CD4-positive, alpha-beta T cell treated with Interleukin-4 for 4 hours (primary cell): Measurements from ENCODE around the gene DHX35.
"Not testable (repeated sequence)": the region's sequence is repeated elsewhere in the genome, so short reads cannot be mapped to it uniquely, and the experiment has no call there.

ENCODE experiments used
- DNase-seq: peaks from one replicate; pipeline ENCODE4 v3.0.0-alpha.2; 2020

DHX35 gene

GRCh38 chr20:38982291-38982690 is 20.1 kb downstream of the DHX35 start:
- no peak for DNase-seq

- no peak for DNase-seq
These were observed 22.9 kb downstream of the DHX35 start for GRCh38 chr20:38985060-38985459.

- DNase-seq = no peak
These were observed 23.5 kb downstream of the DHX35 start for GRCh38 chr20:38985603-38986170.

GRCh38 chr20:38986663-38987062 is 24.5 kb downstream of the DHX35 start:
- DNase-seq = no peak

- DNase-seq = no peak
These were observed 25.6 kb downstream of the DHX35 start for GRCh38 chr20:38987777-38988176.

GRCh38 chr20:38990728-38991127 is 28.6 kb downstream of the DHX35 start:
- DNase-seq = no peak

GRCh38 chr20:38991814-38992704 is 29.9 kb downstream of the DHX35 start:
- DNase-seq = no peak

- no peak for DNase-seq
These were observed 33.4 kb downstream of the DHX35 start for GRCh38 chr20:38995536-38996044.

- DNase-seq = not testable (repeated sequence)
These were observed 34.7 kb downstream of the DHX35 start for GRCh38 chr20:38996866-38997265.

- DNase-seq = peak; percentile 5
These were observed 35.5 kb downstream of the DHX35 start for GRCh38 chr20:38997622-38998021.

- DNase-seq = no peak
These were observed 37.1 kb downstream of the DHX35 start for GRCh38 chr20:38999217-38999616.

GRCh38 chr20:38999965-39000910 is 38.1 kb downstream of the DHX35 start:
- DNase-seq = no peak

- DNase-seq = peak; percentile 13
These were observed 42.4 kb downstream of the DHX35 start for GRCh38 chr20:39004508-39004907.

- DNase-seq = no peak
These were observed 47.2 kb downstream of the DHX35 start for GRCh38 chr20:39009348-39009747.

- no peak for DNase-seq
These were observed 48.4 kb downstream of the DHX35 start for GRCh38 chr20:39010496-39010895.

GRCh38 chr20:39013662-39014109 is 51.5 kb downstream of the DHX35 start:
- no peak for DNase-seq

- DNase-seq = no peak
These were observed 53.9 kb downstream of the DHX35 start for GRCh38 chr20:39016041-39016440.

- DNase-seq = no peak
These were observed 54.4 kb downstream of the DHX35 start for GRCh38 chr20:39016506-39016905.

GRCh38 chr20:39019027-39019426 is 56.9 kb downstream of the DHX35 start:
- no peak for DNase-seq

GRCh38 chr20:39019805-39020325 is 57.7 kb downstream of the DHX35 start:
- no peak for DNase-seq

- no peak for DNase-seq
These were observed 59.6 kb downstream of the DHX35 start for GRCh38 chr20:39021748-39022147.

GRCh38 chr20:39025883-39026282 is 63.7 kb downstream of the DHX35 start:
- peak; percentile 17 for DNase-seq

- no peak for DNase-seq
These were observed 67.2 kb downstream of the DHX35 start for GRCh38 chr20:39029364-39029763.
